Measurements from ENCODE around the gene RNASE1. TPM values are rescaled to one million over a fixed set of nuclear protein-coding genes. Genes with fewer than 3 reads are reported as not detected.
"Not testable (repeated sequence)": the region's sequence is repeated elsewhere in the genome, so short reads cannot be mapped to it uniquely, and the experiment has no call there.

RNASE1 gene
- total RNA-seq, result 8.6 TPM

DNA sequence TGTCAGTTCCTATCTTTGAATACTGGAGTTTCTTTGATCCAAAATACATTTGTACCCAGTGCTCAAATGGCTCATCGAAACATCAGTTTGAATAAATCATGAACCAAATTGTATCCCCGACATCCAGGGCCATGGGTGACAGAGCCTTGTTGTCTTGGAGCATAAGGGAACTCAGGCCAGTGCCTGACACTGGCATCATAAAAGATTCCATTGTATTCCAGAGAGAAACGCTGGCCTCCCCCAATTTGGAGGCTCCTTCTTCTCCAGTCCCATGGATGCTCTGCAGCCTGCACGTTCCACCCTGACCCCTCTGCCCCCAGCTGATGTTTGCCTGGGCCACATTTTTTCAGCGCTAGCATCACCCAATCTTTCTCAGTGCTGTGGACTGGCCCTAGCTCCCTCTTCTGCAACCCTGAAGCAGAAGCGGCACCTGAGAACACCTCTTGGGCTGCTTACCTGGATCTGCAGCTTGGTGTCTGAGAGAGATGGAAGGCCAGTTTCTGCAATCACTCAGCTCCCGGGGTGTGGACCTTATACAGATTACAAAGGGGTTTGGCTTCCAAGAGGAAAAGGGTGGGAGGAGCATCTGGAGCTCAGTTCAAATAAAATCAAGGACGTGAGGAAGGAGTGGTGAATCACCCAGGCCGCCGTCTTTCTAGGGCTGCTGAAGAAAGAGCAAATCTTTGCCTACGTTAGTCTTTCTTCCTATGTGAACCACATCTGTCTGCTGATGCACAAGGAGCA, at the start of gene RNASE1:
Gene RNASE1 (minus strand): TSS at position 504 of the 744 bp plus-strand sequence. CDS start 776 bp downstream, outside the sequence.
- peak; percentile 47 for ATAC-seq

DNA sequence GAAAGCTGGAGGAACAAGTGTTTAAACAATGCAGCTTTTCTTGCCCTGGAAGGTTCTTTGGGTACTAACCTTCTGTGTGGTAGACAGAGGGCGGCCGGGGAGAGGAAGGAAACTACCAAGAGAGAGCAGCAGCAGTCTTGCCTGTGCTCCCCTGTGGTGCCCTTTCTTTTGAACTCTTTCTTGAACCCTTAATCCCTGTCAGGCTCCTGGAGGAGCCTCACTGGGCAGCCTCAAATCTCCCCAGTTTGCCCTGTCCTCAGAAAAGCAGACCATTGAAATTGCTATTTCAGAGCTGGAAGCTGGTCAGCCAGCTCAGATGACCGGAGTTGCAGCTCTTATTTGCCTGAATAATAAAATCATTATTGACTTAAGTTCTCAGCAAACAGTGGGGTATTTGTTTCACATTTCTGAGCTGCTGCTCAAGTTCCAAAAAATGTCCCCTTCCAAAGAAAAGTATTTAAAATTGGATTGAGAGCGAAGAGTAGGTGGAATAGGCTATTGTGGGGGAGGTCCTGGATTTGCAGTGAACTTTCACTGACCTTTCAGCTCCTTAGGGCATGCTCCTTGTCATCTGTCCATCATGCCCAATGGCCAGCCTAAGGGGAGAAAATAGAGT, 46.4 kb upstream of the RNASE1 start:
- no peak for ATAC-seq

DNA sequence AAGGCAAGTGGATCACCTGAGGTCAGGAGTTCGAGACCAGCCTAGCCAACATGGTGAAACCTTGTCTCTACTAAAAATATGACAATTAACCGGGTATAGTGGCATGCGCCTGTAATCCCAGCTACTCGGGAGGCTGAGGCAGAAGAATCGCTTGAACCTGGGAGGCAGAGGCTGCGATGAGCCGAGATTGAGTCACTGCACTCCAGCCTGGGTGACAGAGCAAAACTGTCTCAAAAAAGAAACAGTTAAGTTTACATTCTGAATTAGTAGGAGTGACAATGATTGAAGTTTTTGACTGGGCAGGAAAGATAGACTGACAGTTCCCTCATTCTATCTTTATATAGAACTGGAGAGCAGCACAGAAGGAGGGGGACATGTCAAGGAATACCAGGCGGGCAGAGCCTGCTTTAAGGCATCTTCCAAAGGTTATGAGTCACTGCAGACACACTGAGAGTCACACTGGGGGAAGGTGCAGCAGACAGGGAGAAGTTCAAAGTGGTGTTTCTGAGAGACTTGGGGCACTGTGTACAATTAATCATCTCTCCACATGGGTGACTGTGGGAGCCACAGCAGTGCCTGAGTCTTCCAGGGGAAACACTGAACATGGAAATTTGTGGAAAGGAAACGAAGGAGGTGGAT, 45.8 kb upstream of the RNASE1 start:
- ATAC-seq, result no peak

DNA sequence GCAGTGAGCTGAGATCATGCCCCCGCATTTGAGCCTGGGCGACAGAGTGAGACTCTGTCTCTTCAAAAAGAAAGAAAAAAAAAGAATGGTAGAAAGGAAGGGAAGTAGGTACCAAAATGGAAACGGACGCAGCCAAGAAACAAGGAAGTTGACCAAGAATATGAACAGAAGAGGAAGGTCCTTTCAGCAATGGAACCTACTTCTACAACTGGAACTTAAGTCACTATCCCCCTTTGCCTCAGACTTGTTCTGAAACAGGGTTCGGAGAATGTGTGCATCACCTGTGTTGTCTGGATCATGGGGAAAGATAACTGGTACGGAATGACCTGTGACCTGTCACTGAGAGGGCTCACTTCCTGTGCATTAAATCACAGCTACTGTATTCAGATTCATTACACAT, 43.9 kb upstream of the RNASE1 start:
- ATAC-seq, result no peak

DNA sequence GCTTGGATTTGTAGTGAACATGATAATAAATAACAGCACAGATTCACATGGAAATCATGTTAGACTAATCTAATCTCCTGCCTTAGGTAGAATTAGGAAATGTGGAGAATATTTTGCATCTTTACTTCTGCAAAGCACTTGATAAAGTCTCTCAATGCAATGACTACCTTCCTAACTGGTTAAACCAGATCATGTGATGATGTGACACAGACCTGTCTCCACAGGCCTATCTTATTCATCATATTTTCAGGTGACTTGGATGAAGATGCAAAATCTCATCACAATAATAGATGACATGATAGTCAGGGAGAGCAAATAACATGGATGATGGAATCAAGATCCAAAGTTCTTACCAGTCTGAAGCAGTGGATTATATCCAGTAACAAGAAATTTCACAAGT, 38.5 kb upstream of the RNASE1 start:
- peak; percentile 41 for ATAC-seq

DNA sequence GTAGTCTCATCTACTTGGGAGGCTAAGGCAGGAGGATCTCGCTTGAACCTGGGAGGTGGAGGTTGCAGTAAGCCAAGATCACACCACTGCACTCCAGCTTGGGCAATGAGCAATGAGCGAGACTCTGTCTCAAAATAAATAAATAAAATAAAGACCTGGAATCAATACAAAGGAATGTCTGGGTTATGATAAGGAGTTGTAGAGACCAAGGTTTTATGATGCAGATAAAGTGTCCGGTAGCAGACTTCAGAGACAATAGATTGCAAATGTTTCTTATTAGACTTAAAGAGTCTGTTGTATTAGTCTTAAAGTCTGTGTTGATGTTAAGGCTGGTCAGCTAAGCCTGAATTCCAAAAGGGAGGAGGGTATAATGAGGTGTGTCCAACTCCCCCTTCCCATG, 35.2 kb upstream of the RNASE1 start:
- ATAC-seq, result no peak

DNA sequence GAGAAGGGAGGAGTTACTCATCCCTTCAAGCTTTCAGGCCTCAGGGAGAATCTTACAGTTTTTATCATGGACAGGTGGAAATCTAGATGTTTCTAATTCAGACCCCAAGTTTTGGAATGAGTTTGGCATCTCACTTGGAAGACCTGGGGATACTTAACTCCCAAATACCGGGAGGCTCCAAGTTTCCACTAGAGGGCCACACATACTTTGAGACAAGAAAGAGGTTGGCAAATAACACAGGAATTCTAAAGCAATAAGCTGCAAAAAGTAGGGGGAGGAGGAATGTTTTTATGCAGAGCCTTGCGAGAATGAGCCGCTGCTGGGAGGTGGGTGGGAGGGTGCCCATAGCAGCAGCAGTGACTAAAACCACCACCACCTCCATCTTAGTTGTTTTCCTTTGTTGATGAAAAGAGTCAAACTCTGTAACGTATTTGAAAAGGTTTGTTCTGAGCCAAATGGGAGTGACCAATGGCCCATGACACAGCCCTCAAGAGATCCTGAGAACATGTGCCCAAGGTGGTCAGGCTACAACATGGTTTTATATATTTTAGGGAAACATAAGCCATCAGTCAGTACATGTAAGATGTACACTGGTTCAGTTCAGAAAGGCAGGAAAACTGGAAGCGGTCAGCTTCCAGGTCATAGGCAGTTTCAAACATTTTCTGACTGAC, 34.2 kb upstream of the RNASE1 start:
- ATAC-seq, result no peak

DNA sequence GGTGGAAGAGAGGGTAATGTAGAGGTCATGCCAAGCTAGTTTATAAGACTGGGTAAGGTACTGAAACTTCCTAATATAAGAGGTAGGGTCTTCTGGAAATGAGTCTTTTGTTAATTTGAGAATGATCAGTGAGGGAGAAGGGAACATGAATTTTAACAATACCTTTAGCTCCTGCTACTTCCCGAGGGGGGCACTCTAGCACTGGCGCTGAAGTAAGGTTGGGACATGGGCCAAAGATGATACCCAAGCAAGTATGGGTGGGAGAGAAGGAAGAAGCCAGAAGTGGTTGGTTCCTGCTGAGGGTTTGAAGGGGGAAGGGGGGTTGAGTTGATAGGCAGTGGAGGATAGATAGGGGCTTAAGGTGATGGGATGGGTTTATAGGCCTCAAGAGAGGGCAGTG, 32.3 kb upstream of the RNASE1 start:
- no peak for ATAC-seq

DNA sequence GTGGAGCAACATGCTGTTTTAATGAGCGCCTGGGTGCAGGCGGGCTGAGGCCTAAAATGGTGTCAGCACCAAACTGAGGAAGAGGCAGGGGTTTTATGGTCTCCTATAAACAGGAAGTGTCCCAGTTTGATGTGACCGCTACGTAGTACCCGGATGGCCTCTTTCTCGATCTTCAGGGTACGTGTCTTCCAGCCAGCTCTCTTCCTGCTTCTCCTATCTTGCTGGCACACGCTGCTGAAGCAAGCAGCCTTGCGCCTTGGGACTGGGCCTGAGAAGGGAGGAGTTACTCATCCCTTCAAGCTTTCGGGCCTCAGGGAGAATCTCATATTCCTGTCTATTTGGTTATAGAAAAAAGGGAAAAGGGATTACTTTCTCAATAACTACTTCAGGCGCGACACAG, 28.2 kb upstream of the RNASE1 start:
- no peak for ATAC-seq

DNA sequence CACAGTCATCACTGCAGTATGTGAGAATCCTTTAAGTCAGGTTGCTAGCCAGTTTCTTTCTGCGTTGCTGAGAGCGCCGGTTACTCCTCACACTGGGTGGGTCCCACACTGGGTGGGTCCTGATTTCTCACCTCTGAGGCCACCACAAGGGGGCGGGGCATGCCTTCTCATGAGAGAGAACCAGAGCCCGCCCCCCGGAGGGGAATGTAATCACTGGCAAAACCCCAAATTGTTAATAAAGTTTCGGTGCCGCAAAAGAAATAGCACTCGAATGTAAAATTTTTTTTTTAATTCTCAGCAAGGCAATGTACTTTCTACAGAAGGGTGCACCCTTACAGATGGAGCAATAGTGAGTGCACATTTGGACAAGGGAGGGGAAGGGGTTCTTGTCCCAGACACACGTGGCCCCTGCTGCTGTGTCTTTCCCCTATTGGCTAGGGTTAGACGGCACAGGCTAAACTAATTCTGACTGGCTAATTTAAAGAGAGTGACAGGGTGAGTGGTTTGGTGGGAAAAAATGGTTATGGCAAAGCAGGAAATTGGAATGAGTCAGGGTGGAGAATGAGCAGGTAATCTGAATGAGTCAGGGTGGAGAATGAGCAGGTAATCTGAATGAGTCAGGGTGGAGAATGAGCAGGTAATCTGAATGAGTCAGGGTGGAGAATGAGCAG, 25.5 kb upstream of the RNASE1 start:
- not testable (repeated sequence) for ATAC-seq

DNA sequence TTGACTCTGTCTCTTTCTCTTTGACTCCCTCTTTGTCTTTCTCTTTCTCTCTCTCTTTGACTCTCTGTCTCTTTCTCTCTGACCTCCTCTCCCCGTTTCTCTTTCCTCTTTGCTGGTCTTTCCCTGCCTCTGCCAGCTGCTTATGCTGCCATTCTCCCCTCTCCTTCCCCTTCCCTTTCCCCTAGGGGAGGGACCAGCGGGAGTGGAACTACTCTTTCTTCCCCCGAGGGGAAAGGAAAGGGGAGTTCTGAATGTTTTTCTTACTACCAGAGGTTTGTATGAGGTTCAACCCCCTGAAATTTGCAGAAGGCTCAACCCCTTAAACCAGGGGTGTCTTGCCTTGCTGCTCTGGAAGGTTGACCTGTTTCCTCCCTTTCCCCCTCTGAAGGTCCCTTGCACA, 24.7 kb upstream of the RNASE1 start:
- no peak for ATAC-seq

DNA sequence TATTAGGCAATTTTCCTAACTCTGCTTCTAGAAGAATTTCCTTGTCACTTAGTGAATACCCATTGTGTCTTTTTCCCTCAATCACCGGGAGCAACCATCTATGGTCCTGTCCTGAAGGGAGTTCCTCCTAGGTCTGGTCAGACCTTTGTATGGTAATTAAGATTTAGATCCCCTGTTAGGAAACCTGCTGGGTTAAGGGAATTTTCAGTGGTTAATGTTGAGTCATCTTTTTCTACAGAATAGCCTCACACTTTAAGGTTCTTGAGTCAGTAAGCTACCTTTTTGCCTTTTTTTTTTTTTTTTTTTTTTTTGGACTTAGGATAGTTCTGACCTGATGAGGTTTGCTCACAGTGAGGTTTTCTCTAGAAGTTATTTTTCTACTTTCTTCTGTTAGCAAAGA, 24.0 kb upstream of the RNASE1 start:
- not testable (repeated sequence) for ATAC-seq

DNA sequence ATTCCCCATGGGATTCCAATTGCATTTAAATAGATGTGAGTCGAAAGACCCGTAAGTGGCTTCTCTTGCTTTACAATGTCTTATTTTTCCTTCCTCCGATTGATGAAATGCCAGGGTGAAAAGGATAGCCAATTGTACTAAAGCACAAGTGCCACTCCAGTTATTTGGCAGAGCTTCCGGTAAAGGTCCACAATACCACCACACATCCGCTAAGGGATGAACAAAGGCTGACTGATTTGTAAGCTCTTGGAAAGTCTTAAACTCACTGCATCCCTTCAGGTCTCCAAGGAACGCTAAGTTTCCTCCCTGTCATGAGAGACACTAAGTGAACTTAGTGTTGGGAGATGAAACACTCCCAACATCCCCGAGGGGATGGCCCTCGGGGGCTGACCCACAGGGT, 21.2 kb upstream of the RNASE1 start:
- no peak for ATAC-seq

DNA sequence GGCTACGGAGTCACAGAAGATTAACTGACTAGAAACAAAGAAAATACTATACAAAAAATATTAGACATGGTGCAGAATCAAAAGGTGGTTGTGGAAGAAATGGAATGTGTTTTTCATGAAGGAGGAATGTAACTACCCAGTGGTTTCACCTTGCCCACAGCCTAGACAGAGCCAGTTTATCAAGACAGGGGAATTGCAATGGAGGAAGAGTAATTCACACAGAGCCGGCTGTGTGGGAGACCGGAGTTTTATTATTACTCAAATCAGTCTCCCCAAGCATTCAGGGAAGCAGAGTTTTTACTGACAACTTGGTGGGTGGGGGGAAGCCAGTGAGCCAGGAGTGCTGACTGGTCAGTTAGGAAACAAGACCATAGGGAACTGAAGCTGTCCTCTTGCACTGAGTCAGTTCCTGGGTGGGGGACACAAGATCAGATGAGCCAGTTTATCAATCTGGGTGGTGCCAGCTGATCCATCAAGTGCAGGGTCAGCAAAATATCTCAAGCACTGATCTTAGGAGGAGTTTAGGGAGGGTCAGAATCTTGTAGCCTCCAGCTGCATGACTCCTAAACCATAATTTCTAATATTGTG, 19.0 kb upstream of the RNASE1 start:
- ATAC-seq, result not testable (repeated sequence)

DNA sequence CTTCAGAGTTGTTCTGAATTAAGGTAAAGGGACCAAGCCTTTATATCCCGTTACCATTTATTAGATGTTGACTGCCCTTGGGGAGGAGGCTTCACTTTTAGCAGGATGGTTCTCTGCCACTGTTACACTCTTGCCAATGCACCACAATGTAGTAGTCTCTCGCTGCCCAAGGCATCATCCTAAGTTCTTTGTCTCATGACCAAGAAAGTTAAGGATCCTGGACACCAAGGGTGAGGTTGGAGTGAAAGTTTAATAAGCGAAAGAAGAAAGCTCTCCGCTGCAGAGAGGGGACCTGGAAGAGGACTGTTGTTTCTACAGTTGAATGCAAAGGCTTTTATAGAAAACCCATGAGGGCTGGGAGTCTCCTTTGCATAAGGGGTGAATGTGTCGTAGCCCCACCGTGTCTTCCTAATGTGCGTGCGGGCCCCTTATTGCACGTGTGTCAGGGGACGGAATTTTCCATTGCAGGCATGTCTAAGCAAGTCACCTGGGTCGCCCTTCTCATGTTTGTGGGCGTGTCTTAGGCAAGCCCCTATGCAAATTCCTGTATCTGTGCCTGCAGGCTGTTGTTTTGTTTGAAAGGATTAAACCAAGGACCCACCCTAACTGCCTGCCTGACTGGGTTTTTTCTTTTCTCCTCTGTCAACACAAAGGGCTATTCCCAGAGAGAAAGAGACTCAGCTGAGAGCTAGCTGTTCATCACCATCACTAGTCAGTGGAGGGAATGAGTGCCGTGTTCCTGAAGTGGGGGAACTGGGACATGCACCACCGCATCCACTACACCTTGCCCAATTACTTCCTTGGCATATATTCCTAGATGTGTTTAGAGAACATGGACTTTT, 17.6 kb upstream of the RNASE1 start:
- ATAC-seq, result no peak

DNA sequence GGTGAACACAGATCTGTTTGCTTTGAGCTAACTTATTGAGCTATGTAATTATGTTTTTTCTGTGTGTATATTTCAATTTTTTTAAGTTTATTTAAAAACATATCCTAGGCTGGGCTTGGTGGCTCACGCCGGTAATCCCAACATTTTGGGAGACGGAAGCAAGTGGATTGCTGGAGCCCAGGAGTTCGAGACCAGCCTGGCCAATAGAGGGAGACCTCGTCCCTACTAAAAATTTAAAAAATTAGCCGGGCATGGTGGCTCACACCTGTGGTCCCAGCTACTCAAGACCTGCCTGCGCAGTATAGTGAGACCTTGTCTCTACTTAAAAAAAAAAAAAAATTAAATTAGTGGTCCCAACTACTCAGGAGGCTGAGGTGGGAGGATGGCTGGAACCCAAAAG, 16.2 kb upstream of the RNASE1 start:
- no peak for ATAC-seq

DNA sequence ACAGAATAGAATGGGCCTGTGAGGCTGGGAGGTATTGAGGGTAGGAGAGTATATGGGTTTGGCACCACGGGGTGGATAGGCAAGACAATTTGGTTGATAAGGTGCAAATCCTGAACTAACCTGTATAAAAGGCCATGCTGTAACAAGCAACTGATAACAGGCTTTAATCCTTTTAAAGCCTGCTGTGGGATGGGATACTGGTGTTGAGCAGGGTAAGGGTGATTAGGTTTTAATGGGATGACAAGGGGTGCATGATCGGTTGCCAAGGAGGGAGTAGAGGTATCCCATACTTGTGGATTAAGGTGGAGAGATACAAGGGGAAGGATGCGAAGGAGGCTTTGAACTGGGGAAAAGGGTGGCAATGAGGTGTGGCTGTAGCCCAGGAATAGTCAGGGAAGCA, 13.3 kb upstream of the RNASE1 start:
- not testable (repeated sequence) for ATAC-seq

DNA sequence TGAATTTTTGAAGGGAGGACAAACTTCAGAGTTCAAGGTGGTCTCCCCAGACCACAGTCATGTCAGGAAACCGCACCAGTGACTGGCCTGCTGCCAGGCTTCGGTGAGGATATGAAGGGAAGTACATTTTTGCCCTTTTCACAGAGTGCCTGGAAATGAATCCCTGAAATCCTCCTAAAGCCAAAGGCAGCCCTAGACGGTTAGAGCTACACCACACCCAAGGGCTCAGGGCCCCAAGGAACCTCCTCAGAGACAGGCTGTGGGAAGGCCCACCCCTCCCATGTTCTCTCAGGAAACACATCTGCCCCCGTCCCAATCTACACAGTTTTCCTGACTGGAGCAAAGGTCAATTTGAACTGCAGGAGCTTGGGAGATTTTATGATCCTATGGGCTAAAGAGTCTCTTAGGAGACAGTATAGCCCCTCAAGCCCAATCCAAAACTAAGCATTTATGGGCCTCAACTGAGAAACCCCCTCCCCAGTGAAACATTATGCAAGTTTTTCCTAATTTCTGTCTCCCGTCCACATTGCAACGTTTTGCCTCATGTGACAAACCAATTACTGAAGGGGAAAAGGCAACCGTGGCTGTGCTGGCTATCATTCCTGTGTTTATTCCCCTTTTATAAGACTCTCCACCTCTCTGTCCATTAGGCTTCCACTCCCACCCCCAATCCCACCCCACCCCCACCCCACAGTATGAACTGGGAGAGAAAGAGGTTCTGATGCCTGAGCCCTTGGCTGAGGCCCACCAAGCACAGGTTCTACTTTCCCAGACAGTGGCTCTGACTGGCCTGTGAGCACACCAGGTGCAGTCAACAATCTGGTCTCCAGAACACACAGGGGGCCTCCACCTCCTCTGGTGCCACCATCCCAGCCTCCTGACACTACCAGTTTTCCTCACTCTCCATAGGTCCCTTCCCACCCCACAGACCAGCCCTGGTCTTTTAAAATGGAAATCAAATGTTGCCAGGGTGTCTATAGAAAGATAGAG, 9.6 kb upstream of the RNASE1 start:
- no peak for ATAC-seq

DNA sequence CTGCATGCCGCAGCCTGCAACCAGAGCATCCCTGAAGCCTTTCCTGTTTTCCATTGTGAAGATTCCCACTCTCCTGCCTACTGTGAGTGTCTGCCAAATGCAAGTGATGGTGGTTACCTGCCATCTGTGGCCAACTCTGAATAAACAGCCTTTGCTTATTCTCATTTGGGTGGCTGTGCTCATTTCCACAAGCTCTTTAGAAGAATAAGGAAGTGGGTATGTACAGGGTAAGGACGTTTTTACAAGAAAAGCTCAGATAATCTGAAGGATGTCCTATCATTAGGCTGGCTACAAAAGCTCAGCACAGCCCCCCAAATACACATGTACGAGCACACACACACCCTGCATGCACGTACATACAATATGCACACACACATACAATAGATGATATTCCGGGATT, 7.3 kb upstream of the RNASE1 start:
- ATAC-seq, result no peak

DNA sequence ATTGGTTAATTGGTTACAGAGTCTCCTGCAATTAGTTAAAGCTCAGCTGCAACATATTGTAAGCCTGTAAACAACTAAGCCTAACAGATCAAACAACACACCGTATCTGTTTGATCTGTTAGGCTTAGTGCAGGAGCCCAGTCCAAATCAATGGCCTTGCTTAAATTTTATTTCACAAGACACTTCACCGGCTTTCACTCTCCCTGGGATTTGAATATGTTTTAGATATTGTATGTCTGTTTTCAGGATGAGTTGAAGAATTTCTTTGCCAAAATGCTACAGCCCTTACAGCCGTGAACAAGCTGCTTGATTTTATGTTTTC, 5.5 kb upstream of the RNASE1 start:
- ATAC-seq, result no peak
